ENCODE results near the gene NPM1.

GRCh38 chr5:171397190-171397589 lies 9.5 kb downstream of the NPM1 start:
- TF ChIP-seq CTCF (tag by site-specific recombination; IDR thresholded peaks at IDR 0.05): no peak
- TF ChIP-seq ZNF768 (tag by site-specific recombination; IDR thresholded peaks at IDR 0.05): no peak
- no peak for TF ChIP-seq KLF17 (tag by site-specific recombination; IDR thresholded peaks at IDR 0.05)
- no peak for TF ChIP-seq ZNF24 (tag by site-specific recombination; IDR thresholded peaks at IDR 0.05)
- TF ChIP-seq ATF2 (tag by site-specific recombination; IDR thresholded peaks at IDR 0.05; ENCODE audit: low read depth): no peak
- no peak for TF ChIP-seq ZNF274 (IDR thresholded peaks at IDR 0.05; ENCODE audit: low read length)
- no peak for TF ChIP-seq ZNF274 (tag by site-specific recombination; IDR thresholded peaks at IDR 0.05; ENCODE audit: borderline replicate concordance)
- TF ChIP-seq OVOL3 (tag by site-specific recombination; IDR thresholded peaks at IDR 0.05): no peak
- TF ChIP-seq ZNF660 (tag by site-specific recombination; IDR thresholded peaks at IDR 0.05): no peak
- TF ChIP-seq ZNF112 (tag by site-specific recombination; IDR thresholded peaks at IDR 0.05): no peak
- no peak for TF ChIP-seq ZNF335 (tag by site-specific recombination; conservative IDR thresholded peaks at IDR 0.05)
- TF ChIP-seq SP3 (tag by site-specific recombination; IDR thresholded peaks at IDR 0.05): no peak
- no peak for TF ChIP-seq ZBTB11 (tag by site-specific recombination; conservative IDR thresholded peaks at IDR 0.05; ENCODE audit: low read depth)
